RWPE1 (cell line): ENCODE data around the gene GAGE12H.
"Not testable (repeated sequence)": the region's sequence is repeated elsewhere in the genome, so short reads cannot be mapped to it uniquely, and the experiment has no call there.

Source experiments
- CTCF ChIA-PET: fragments of 350-600 bp; sonication (Branson Sonifier 250); formaldehyde crosslinking; extraction: SDS; loops from one replicate; lab custom pipeline; 2021; lab: Yijun Ruan, JAX
- POLR2A ChIA-PET: fragments of 400-600 bp; formaldehyde crosslinking; extraction: SDS; loops from one replicate; lab custom pipeline; 2020; ENCODE audit warnings: antibody characterized with exemption; ENCODE audit not compliant: low non-redundant PET; lab: Yijun Ruan, JAX
- DNase-seq: peaks from one replicate; pipeline ENCODE4 v3.0.0; 2012; ENCODE audit warnings: low spot score
- H3K27ac ChIP-seq: fragments of 450-650 bp; 2 replicates; pipeline ENCODE4 v1.5.1; 2017

GAGE12H gene, protein sequence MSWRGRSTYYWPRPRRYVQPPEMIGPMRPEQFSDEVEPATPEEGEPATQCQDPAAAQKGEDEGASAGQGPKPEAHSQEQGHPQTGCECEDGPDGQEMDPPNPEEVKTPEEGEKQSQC

GRCh38 chrX:49579649-49580048, at the start of gene GAGE12H:
TSS of gene GAGE12H (plus strand) at chrX:49579949. CDS start at chrX:49581104, 1,155 bp downstream.
- POLR2A ChIA-PET: not testable (repeated sequence)

GRCh38 chrX:49531877-49532276, 47.9 kb upstream of the GAGE12H start, which contains the start of gene GAGE12C:
TSS of gene GAGE12C (plus strand) at chrX:49532177. CDS start at chrX:49533332, 1,155 bp downstream.
- POLR2A ChIA-PET, CTCF ChIA-PET, H3K27ac ChIP-seq, DNase-seq: not testable (repeated sequence)

More at GRCh38 chrX:49579649-49580048, at the start of gene GAGE12H:
- DNase-seq, H3K27ac ChIP-seq, CTCF ChIA-PET: not testable (repeated sequence)

DNA sequence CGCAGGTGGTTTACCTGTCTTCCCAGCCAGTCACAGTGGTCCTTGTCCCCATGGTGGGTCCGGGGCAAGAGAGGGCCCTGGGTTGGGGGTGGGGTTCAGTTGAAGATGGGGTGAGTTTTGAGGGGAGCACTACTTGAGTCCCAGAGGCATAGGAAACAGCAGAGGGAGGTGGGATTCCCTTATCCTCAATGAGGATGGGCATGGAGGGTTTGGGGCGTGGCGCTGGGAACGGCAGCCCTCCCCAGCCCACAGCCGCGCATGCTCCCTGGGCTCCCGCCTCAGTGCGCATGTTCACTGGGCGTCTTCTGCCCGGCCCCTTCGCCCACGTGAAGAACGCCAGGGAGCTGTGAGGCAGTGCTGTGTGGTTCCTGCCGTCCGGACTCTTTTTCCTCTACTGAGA, 38.3 kb upstream of the GAGE12H start, which contains the start of gene GAGE12D:
GAGE12D (plus strand) TSS at position 301 of the 400 bp plus-strand sequence. CDS start 1,155 bp downstream, outside the sequence.
- CTCF ChIA-PET, POLR2A ChIA-PET, H3K27ac ChIP-seq, DNase-seq: not testable (repeated sequence)

GRCh38 chrX:49550989-49551388, 28.8 kb upstream of the GAGE12H start, which contains the start of gene GAGE12E:
TSS of gene GAGE12E (plus strand) at chrX:49551289. CDS start at chrX:49552444, 1,155 bp downstream.
- H3K27ac ChIP-seq, DNase-seq, CTCF ChIA-PET, POLR2A ChIA-PET: not testable (repeated sequence)

DNA sequence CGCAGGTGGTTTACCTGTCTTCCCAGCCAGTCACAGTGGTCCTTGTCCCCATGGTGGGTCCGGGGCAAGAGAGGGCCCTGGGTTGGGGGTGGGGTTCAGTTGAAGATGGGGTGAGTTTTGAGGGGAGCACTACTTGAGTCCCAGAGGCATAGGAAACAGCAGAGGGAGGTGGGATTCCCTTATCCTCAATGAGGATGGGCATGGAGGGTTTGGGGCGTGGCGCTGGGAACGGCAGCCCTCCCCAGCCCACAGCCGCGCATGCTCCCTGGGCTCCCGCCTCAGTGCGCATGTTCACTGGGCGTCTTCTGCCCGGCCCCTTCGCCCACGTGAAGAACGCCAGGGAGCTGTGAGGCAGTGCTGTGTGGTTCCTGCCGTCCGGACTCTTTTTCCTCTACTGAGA, 19.2 kb upstream of the GAGE12H start, which contains the start of gene GAGE12F:
GAGE12F (plus strand) TSS at position 301 of the 400 bp plus-strand sequence. CDS start 1,155 bp downstream, outside the sequence.
- H3K27ac ChIP-seq, POLR2A ChIA-PET, DNase-seq, CTCF ChIA-PET: not testable (repeated sequence)

GRCh38 chrX:49568728-49569127, 11.0 kb upstream of the GAGE12H start:
- CTCF ChIA-PET, POLR2A ChIA-PET, H3K27ac ChIP-seq, DNase-seq: not testable (repeated sequence)

DNA sequence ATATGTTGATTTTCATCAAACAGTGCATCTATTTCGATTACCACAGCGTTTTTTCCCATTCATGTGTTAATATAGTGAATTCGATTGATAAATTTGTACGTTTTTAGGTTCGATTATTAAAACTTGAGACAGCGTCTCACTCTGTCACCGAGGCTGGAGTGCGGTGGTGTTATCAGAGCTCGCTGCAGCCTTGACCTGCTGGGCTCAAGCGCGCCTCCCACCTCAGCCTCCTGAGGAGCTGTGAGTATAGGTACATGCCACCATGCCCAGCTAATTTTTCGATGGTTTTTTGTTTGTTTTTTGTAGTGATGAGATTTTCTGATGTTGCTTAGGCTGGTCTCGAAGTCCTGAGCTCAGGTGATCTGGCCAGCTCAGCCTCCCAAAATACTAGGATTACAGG, 10.6 kb upstream of the GAGE12H start:
- CTCF ChIA-PET, H3K27ac ChIP-seq, POLR2A ChIA-PET, DNase-seq: not testable (repeated sequence)

GRCh38 chrX:49570100-49570499, 9.6 kb upstream of the GAGE12H start, which contains the start of gene GAGE12G:
TSS of gene GAGE12G (plus strand) at chrX:49570400. CDS start at chrX:49571555, 1,155 bp downstream.
- DNase-seq, POLR2A ChIA-PET, CTCF ChIA-PET, H3K27ac ChIP-seq: not testable (repeated sequence)

GRCh38 chrX:49589196-49589595, 9.4 kb downstream of the GAGE12H start, which contains the start of gene GAGE2A:
TSS of gene GAGE2A (plus strand) at chrX:49589496. CDS start at chrX:49590651, 1,155 bp downstream.
- H3K27ac ChIP-seq, DNase-seq, POLR2A ChIA-PET, CTCF ChIA-PET: not testable (repeated sequence)

DNA sequence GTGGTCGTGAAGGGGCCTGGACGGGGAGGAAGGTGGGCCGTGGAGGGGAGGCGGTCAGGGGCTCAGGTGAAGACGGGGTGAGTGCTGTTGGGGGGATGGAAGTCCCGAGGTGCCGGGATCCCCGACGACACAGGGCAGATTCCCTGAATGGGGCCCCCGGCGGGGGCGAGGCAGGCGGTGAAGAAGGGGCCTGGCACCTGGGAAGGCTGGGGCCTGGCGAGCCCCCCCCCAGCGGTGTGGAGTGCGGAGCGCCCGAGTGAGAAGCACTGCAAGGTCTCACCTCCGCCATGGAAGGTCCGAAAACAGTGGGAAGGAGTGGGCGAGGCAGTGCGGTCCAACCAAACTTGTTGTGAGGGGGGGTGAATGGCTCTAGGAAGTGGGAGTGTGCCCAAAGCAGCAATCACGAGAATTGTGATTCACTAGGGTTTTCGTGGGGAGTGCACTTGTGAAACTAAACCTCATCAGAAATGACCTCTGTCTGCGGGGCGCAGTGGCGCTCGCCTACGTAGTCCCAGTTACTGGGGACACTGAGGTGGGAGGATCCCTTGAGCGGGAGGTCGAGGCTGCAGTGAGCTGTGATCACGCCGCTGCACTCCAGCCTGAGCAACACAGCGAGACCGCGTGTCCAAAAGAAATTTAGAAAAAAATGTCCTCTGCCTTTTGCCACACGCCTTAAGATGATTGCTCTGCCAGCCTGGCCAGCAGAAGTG, 10.2 kb downstream of the GAGE12H start:
- CTCF ChIA-PET, DNase-seq, POLR2A ChIA-PET, H3K27ac ChIP-seq: not testable (repeated sequence)

DNA sequence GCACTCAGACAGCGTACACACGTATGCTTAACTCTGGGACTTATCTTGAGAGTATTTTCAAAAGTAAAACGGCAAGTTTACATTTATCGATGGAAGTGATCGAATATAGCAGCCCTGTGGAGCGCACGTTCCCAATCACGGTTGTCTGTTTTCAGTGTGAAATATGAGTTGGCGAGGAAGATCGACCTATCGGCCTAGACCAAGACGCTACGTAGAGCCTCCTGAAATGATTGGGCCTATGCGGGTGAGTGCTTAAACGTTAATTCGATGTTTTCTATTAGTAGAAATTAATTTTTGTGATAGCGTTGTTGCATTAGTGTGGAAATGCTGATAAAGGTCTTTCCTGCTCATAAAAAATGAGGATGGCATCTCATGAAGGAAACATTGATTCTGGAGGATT, 10.7 kb downstream of the GAGE12H start:
- POLR2A ChIA-PET, CTCF ChIA-PET, DNase-seq, H3K27ac ChIP-seq: not testable (repeated sequence)

DNA sequence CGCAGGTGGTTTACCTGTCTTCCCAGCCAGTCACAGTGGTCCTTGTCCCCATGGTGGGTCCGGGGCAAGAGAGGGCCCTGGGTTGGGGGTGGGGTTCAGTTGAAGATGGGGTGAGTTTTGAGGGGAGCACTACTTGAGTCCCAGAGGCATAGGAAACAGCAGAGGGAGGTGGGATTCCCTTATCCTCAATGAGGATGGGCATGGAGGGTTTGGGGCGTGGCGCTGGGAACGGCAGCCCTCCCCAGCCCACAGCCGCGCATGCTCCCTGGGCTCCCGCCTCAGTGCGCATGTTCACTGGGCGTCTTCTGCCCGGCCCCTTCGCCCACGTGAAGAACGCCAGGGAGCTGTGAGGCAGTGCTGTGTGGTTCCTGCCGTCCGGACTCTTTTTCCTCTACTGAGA, 19.0 kb downstream of the GAGE12H start, which contains the start of gene GAGE1:
GAGE1 (plus strand) TSS at position 301 of the 400 bp plus-strand sequence. CDS start 1,155 bp downstream, outside the sequence.
- CTCF ChIA-PET, H3K27ac ChIP-seq, DNase-seq, POLR2A ChIA-PET: not testable (repeated sequence)
